Ovary (tissue), 3 donors: Measurements from ENCODE around the gene MEF2B.

Source experiments
- POLR2A ChIP-seq: fragments of 450-650 bp; IDR thresholded peaks from one replicate; pipeline ENCODE4 v1.6.1; 2017; ENCODE audit warnings: antibody characterized with exemption, mild to moderate bottlenecking, moderate library complexity
- TF ChIP-seq, protein P1 (sequence below), 3 donors: fragments of 450-650 bp in 2 of 3; fragments of 200-600 bp in 1 of 3; IDR thresholded peaks; one replicate each; pipeline versions ENCODE4 v1.5.1 to v1.8.0; 2016 to 2022; ENCODE audit warnings: antibody characterized with exemption in 3 of 3, mild to moderate bottlenecking in 1 of 3
- donor health status: DM: no; HTN: no; CAD: no.

GRCh38 chr19:19179548-19180441, 9.7 kb upstream of the MEF2B start:
- TF ChIP-seq, protein P1, sequence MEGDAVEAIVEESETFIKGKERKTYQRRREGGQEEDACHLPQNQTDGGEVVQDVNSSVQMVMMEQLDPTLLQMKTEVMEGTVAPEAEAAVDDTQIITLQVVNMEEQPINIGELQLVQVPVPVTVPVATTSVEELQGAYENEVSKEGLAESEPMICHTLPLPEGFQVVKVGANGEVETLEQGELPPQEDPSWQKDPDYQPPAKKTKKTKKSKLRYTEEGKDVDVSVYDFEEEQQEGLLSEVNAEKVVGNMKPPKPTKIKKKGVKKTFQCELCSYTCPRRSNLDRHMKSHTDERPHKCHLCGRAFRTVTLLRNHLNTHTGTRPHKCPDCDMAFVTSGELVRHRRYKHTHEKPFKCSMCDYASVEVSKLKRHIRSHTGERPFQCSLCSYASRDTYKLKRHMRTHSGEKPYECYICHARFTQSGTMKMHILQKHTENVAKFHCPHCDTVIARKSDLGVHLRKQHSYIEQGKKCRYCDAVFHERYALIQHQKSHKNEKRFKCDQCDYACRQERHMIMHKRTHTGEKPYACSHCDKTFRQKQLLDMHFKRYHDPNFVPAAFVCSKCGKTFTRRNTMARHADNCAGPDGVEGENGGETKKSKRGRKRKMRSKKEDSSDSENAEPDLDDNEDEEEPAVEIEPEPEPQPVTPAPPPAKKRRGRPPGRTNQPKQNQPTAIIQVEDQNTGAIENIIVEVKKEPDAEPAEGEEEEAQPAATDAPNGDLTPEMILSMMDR (IDR thresholded peaks at IDR 0.05) = no peak
- no peak for TF ChIP-seq POLR2A
